SU-DHL-6 (cell line): ENCODE data around the gene PLCB1.

Experiments
- CTCF ChIP-seq: fragments of 200-600 bp; sonication (generic); IDR thresholded peaks from one replicate; pipeline ENCODE4 v1.5.1; 2017; ENCODE audit warnings: antibody characterized with exemption, mild to moderate bottlenecking, low read length, moderate library complexity; ENCODE audit not compliant: insufficient read depth, poor library complexity, severe bottlenecking
- EZH2phosphoT487 ChIP-seq: fragments of 200-600 bp; sonication (generic), shearing (Covaris generic); conservative IDR thresholded peaks from 2 replicates; pipeline ENCODE4 v1.6.1; 2018; ENCODE audit warnings: mild to moderate bottlenecking, antibody characterized with exemption, low read length, moderate library complexity, mixed read lengths

GRCh38 chr20:8254911-8255582, 123.0 kb downstream of the PLCB1 start:
- TF ChIP-seq CTCF, result no peak
- TF ChIP-seq EZH2phosphoT487, result no peak
